Measurements from ENCODE around the gene BLZF1.

GRCh38 chr1:169381162-169381561, 13.2 kb downstream of the BLZF1 start:
- no peak for TF ChIP-seq POLR2A (IDR thresholded peaks at IDR 0.05)
- no peak for TF ChIP-seq CTCF (IDR thresholded peaks at IDR 0.05)
